ENCODE measurements around the gene KIAA0319L.

GRCh38 chr1:35507947-35508346, 49.3 kb downstream of the KIAA0319L start:
- TF ChIP-seq, protein P1, sequence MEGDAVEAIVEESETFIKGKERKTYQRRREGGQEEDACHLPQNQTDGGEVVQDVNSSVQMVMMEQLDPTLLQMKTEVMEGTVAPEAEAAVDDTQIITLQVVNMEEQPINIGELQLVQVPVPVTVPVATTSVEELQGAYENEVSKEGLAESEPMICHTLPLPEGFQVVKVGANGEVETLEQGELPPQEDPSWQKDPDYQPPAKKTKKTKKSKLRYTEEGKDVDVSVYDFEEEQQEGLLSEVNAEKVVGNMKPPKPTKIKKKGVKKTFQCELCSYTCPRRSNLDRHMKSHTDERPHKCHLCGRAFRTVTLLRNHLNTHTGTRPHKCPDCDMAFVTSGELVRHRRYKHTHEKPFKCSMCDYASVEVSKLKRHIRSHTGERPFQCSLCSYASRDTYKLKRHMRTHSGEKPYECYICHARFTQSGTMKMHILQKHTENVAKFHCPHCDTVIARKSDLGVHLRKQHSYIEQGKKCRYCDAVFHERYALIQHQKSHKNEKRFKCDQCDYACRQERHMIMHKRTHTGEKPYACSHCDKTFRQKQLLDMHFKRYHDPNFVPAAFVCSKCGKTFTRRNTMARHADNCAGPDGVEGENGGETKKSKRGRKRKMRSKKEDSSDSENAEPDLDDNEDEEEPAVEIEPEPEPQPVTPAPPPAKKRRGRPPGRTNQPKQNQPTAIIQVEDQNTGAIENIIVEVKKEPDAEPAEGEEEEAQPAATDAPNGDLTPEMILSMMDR (IDR thresholded peaks at IDR 0.05): no peak
- no peak for TF ChIP-seq POLR2A (IDR thresholded peaks at IDR 0.05)
- no peak for TF ChIP-seq POLR2AphosphoS5 (IDR thresholded peaks at IDR 0.05)
- TF ChIP-seq EP300 (IDR thresholded peaks at IDR 0.05): no peak

Measured in stomach (tissue), 4 donors.